Measurements from ENCODE around the gene CNP. TPM values are rescaled to one million over a fixed set of nuclear protein-coding genes. Genes with fewer than 3 reads are reported as not detected.

The CNP gene
- total and polyA plus RNA-seq, 2 of the 8 experiments (the other 6 are each of a cell fraction or from before 2014, with no cell fraction given) = 21.9 to 60.6 TPM

GRCh38 chr17:41986634-41987033, 20.0 kb downstream of the CNP start:
- CTCF ChIA-PET (ENCODE audit: partially characterized antibody) = interaction anchor here (1.2 kb wide), 1 partner anchor 16 kb away, joined by 4 read pairs; no protein-coding TSS in a partner anchor
- peaks cover 46 to 96% (median 76%) of the 10 kb centered on the region in 4 experiments for H3K36me3 ChIP-seq (ENCODE audit: control insufficient read depth in 2 of 4, insufficient read depth in 4 of 4, low read length in 3 of 4)
- DNase-seq (ENCODE audit: low read depth in 1 of 2, low spot score in 2 of 2) = no peak

More at GRCh38 chr17:41986634-41987033, 20.0 kb downstream of the CNP start:
- 100% methylated on average over 1 of the region's 1 CpG; no CpG with 5 or more reads in 1 of the 2 experiments for WGBS, 2 experiments (ENCODE audit: extremely low coverage in 1 of 2, insufficient coverage in 1 of 2, insufficient read length in 1 of 2, insufficient replicate concordance in 2 of 2, low coverage in 1 of 2, low lambda C conversion rate in 2 of 2, missing lambda C conversion rate in 1 of 2)
- H2AFZ ChIP-seq (ENCODE audit: low read length) = no peak overlapping the region
- no peak overlapping the region for H3K4ac ChIP-seq (replicated peaks; ENCODE audit: insufficient read length, low read depth, low read length)
- H3K4me1 ChIP-seq (replicated peaks in 1 of 4; ENCODE audit: control insufficient read depth in 3 of 4, insufficient read depth in 4 of 4, low read length in 3 of 4) = no peaks in the 10 kb centered on the region
- no peaks in the 10 kb centered on the region for H3K79me1 ChIP-seq (ENCODE audit: low read depth, low read length)
- no peak overlapping the region for H4K91ac ChIP-seq (replicated peaks; ENCODE audit: insufficient read length, low read length)
- FAIRE-seq = no peak
- H4K20me1 ChIP-seq (replicated peaks in 1 of 2; ENCODE audit: control insufficient read depth in 1 of 2, insufficient read depth in 2 of 2, low read length in 2 of 2) = peaks cover 7% of the 10 kb centered on the region in 2 experiments
- no peak overlapping the region for H2BK15ac ChIP-seq (ENCODE audit: low read length)
- H3K27me3 ChIP-seq (replicated peaks in 1 of 4; ENCODE audit: control insufficient read depth in 3 of 4, extremely low read depth in 1 of 4, insufficient read depth in 3 of 4, low read length in 3 of 4) = no peaks in the 10 kb centered on the region; a peak in 1 of 7 replicates
- TF ChIP-seq TAF1 (IDR thresholded peaks at IDR 0.05; ENCODE audit: low read depth, low read length) (no peak), RAD21 (IDR thresholded peaks at IDR 0.05 in 1 of 2, conservative IDR thresholded peaks at IDR 0.05 in 1 of 2; ENCODE audit: low read depth in 2 of 2, low read length in 2 of 2) (no peak), USF2 (IDR thresholded peaks at IDR 0.05; ENCODE audit: low read length) (no peak), CBX5 (IDR thresholded peaks at IDR 0.05; ENCODE audit: low read depth, low read length) (no peak), CREB1 (IDR thresholded peaks at IDR 0.05) (no peak), CBX8 (IDR thresholded peaks at IDR 0.05; ENCODE audit: borderline replicate concordance, low read depth, low read length) (no peak), CHD2 (IDR thresholded peaks at IDR 0.05; ENCODE audit: low read length) (no peak), KDM5A (IDR thresholded peaks at IDR 0.05; ENCODE audit: low read length) (no peak)
- POLR2A ChIA-PET (ENCODE audit: partially characterized antibody) = interaction anchor here (0.9 to 2.2 kb wide), 2 partner anchors 14 to 76 kb away, joined by 3 to 6 read pairs; no protein-coding TSS in a partner anchor
- H2BK5ac ChIP-seq (ENCODE audit: low read depth, low read length) = no peak overlapping the region
- H3K4me2 ChIP-seq (ENCODE audit: insufficient read depth in 1 of 2, low read depth in 2 of 2, low read length in 2 of 2) = no peak overlapping the region
- no peak overlapping the region for H2BK12ac ChIP-seq (ENCODE audit: low read depth, low read length)
- H3K4me3 ChIP-seq (ENCODE audit: extremely low read depth in 1 of 4, insufficient read depth in 2 of 4, low read depth in 3 of 4, low read length in 4 of 4) = no peak overlapping the region
- H3K18ac ChIP-seq (ENCODE audit: extremely low read depth, low read length) = no peak overlapping the region
- H2BK20ac ChIP-seq (ENCODE audit: low read length) = no peak overlapping the region
- H2BK120ac ChIP-seq (replicated peaks; ENCODE audit: low read depth, low read length) = no peak overlapping the region
- H3K9ac ChIP-seq (replicated peaks in 1 of 4; ENCODE audit: extremely low read depth in 1 of 4, low read depth in 3 of 4, low read length in 3 of 4) = no peak overlapping the region
- H3K27ac ChIP-seq (ENCODE audit: low read depth, low read length) = no peak overlapping the region
- no peak overlapping the region for H3K23ac ChIP-seq (ENCODE audit: insufficient read length)
- H3K79me2 ChIP-seq (ENCODE audit: control insufficient read depth in 1 of 2, insufficient read depth in 2 of 2, low read length in 2 of 2) = no peaks in the 10 kb centered on the region
- no peak overlapping the region for H2AK5ac ChIP-seq (ENCODE audit: low read depth, low read length)
- no peaks in the 10 kb centered on the region for H3K9me3 ChIP-seq (ENCODE audit: insufficient read depth in 2 of 2, low read depth in 1 of 2, low read length in 1 of 2)
- H4K8ac ChIP-seq (ENCODE audit: extremely low read depth, insufficient read depth, low read length) = no peak overlapping the region
- no peak overlapping the region for H3K56ac ChIP-seq (replicated peaks; ENCODE audit: insufficient read length, low read depth, low read length)
- no peak overlapping the region for H4K5ac ChIP-seq (ENCODE audit: insufficient read length, low read depth, low read length)
- H3K14ac ChIP-seq (ENCODE audit: insufficient read length) = no peak overlapping the region
- no peaks in the 10 kb centered on the region; the same call in 1 of the 2 replicates for H3K23me2 ChIP-seq (ENCODE audit: low read depth, low read length)

All from H1 (cell line).